Vagina (tissue), 2 donors: Measurements from ENCODE around the gene CFAP74.

ENCODE experiments used
- POLR2A ChIP-seq, 2 donors: fragments of 450-650 bp; IDR thresholded peaks; one replicate each; pipeline ENCODE4 v1.6.1; 2017; ENCODE audit warnings: antibody characterized with exemption in 2 of 2, mild to moderate bottlenecking in 2 of 2, moderate library complexity in 2 of 2
- POLR2AphosphoS5 ChIP-seq, 2 donors: sonication (generic); formaldehyde crosslinking; IDR thresholded peaks; one replicate each; pipeline ENCODE4 v1.9.0; 2017; ENCODE audit warnings: antibody characterized with exemption in 2 of 2, mild to moderate bottlenecking in 2 of 2, low read depth in 1 of 2; ENCODE audit not compliant: insufficient read depth in 1 of 2
- TF ChIP-seq, protein P1 (sequence below), 3 experiments: fragments of 450-650 bp in 2 of 3; fragments of 200-600 bp in 1 of 3; sonication (generic) in 1 of 3; IDR thresholded peaks; one replicate each; pipeline ENCODE4 v1.5.1; 2017 to 2019; ENCODE audit warnings: antibody characterized with exemption in 3 of 3, mild to moderate bottlenecking in 2 of 3, moderate library complexity in 2 of 3

DNA sequence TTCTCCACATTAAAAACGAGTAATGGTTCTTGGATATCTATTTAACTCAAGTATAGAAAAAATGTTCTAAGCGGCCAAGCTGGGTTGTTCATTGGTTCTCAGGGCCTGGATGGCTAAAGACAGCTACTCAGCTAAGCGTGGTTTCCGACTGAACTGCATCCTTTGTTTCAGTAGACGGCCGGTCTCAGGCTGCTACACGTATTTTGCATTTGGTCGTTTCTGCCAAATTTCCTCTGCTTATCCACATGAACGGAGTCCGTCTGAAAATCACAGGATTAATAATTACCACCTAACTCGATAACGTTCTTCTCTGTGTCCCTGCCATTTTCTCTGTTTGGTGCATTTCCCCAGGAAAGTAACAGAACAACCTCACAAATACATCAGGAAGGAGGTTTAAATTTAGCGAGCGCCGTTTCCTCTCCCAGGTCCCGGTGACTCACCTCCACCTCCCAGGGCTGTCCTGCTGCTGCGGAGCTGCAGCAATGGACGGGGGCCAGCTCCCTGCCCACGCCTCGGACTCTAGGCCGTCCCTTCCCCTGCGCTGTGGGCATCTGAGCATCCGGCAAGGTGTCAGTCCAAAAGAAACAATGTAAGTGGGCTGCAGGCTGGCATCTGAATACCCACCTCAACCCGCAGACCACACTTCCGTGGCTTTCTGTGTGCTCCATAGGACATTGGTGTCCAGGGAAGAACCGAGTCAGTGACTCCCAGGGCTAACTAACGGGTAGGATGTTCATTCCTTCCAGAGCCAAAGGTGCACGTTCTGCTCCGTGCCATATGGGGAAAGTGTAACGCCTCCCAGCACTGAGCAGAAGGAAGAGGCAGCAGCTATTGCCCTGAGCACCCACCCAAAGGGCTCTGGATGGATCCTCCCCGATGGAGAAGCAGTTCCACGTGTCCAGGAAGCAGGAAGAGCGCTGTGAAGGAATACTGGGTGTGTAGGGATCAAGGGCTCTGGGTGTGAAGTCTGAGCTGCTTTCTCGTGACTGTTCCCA, 11.5 kb upstream of the CFAP74 start:
- TF ChIP-seq, protein P1, sequence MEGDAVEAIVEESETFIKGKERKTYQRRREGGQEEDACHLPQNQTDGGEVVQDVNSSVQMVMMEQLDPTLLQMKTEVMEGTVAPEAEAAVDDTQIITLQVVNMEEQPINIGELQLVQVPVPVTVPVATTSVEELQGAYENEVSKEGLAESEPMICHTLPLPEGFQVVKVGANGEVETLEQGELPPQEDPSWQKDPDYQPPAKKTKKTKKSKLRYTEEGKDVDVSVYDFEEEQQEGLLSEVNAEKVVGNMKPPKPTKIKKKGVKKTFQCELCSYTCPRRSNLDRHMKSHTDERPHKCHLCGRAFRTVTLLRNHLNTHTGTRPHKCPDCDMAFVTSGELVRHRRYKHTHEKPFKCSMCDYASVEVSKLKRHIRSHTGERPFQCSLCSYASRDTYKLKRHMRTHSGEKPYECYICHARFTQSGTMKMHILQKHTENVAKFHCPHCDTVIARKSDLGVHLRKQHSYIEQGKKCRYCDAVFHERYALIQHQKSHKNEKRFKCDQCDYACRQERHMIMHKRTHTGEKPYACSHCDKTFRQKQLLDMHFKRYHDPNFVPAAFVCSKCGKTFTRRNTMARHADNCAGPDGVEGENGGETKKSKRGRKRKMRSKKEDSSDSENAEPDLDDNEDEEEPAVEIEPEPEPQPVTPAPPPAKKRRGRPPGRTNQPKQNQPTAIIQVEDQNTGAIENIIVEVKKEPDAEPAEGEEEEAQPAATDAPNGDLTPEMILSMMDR (IDR thresholded peaks at IDR 0.05), result no peak
- TF ChIP-seq POLR2A (IDR thresholded peaks at IDR 0.05) (no peak), POLR2AphosphoS5 (IDR thresholded peaks at IDR 0.05; ENCODE audit: insufficient read depth in 1 of 2, low read depth in 1 of 2) (no peak)
